ENCODE data around the gene CFAP299. TPM values are rescaled to one million over a fixed set of nuclear protein-coding genes. Genes with fewer than 3 reads are reported as not detected.
A peak's percentile ranks its signal among the peaks of the same experiment; 100 is the strongest.

Gene CFAP299
- total RNA-seq, 1 experiment from 2014 or later = not detected

DNA sequence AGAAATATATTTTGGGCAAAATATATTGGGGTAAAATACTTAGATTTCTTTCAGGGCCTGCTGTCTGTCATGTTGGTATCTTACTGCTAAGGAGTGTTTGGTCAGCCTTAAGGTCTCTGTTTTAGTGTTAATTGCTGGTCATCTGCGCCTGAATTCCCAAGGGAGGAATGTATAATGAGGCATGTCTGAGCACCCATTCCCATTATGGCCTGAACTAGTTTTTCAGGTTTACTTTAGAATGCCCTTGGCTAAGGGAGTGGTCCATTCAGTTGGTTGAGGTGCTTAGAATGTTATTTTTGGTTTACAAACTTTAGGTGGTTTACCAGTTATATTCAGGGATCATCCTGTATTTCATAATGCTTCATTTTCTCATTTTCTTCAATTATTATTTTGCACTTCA lies 125.9 kb downstream of the CFAP299 start:
- CTCF ChIA-PET = no interaction called here
- intact Hi-C loops (cut with micrococcal nuclease; ENCODE audit: unreplicated experiment) = no loop called here
- DNase-seq = peak in 1 of 2 experiments; percentile 71
- H3K9me2 ChIP-seq (ENCODE audit: insufficient read depth) = no peaks in the 10 kb centered on the region
- H3K4me2 ChIP-seq = peak overlapping the region; percentile 51
- POLR2A ChIA-PET (ENCODE audit: unreplicated experiment) = no interaction called here
- H3K4me1 ChIP-seq (replicated peaks; ENCODE audit: insufficient read depth) = peaks cover 18% of the 10 kb centered on the region
- H3K79me2 ChIP-seq (ENCODE audit: low read depth) = no peaks in the 10 kb centered on the region
- BruUV-seq (replicated peaks) = no TSS peak
- peak overlapping the region; percentile 35 for H3K27ac ChIP-seq
- H3F3A ChIP-seq (ENCODE audit: insufficient read depth, low read depth) = 0 out of 2 replicates have a peak, but pooled peaks cover 4% of the 10 kb centered on the region
- H3K36me3 ChIP-seq (ENCODE audit: low read depth) = no peaks in the 10 kb centered on the region
- H3K27me3 ChIP-seq (ENCODE audit: insufficient read depth, low read depth) = no peaks in the 10 kb centered on the region
- peaks cover 5% of the 10 kb centered on the region; the same call in 1 of the 2 replicates for H3K9me3 ChIP-seq (ENCODE audit: insufficient read depth, low read depth)
- H3K4me3 ChIP-seq = no peak overlapping the region
- no peak for TF ChIP-seq EZH2 (IDR thresholded peaks at IDR 0.05; ENCODE audit: low read depth)
- TF ChIP-seq, protein P1, sequence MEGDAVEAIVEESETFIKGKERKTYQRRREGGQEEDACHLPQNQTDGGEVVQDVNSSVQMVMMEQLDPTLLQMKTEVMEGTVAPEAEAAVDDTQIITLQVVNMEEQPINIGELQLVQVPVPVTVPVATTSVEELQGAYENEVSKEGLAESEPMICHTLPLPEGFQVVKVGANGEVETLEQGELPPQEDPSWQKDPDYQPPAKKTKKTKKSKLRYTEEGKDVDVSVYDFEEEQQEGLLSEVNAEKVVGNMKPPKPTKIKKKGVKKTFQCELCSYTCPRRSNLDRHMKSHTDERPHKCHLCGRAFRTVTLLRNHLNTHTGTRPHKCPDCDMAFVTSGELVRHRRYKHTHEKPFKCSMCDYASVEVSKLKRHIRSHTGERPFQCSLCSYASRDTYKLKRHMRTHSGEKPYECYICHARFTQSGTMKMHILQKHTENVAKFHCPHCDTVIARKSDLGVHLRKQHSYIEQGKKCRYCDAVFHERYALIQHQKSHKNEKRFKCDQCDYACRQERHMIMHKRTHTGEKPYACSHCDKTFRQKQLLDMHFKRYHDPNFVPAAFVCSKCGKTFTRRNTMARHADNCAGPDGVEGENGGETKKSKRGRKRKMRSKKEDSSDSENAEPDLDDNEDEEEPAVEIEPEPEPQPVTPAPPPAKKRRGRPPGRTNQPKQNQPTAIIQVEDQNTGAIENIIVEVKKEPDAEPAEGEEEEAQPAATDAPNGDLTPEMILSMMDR (conservative IDR thresholded peaks at IDR 0.05) = no peak
- no peaks in the 10 kb centered on the region for H4K20me1 ChIP-seq (ENCODE audit: insufficient read depth)
- no peak overlapping the region for H2AFZ ChIP-seq

GRCh38 chr4:80462621-80463091 lies 127.1 kb downstream of the CFAP299 start:
- BruUV-seq (replicated peaks) = no TSS peak
- H3K4me2 ChIP-seq = no peak overlapping the region
- H3K79me2 ChIP-seq (ENCODE audit: low read depth) = no peaks in the 10 kb centered on the region
- H3K4me1 ChIP-seq (replicated peaks; ENCODE audit: insufficient read depth) = peaks cover 18% of the 10 kb centered on the region
- TF ChIP-seq, protein P1 (conservative IDR thresholded peaks at IDR 0.05) = no peak
- no peak for TF ChIP-seq EZH2 (IDR thresholded peaks at IDR 0.05; ENCODE audit: low read depth)
- intact Hi-C loops (cut with micrococcal nuclease; ENCODE audit: unreplicated experiment) = no loop called here
- H3K9me2 ChIP-seq (ENCODE audit: insufficient read depth) = no peaks in the 10 kb centered on the region
- POLR2A ChIA-PET (ENCODE audit: unreplicated experiment) = no interaction called here
- H3K27ac ChIP-seq = no peak overlapping the region
- no peak overlapping the region for H3K4me3 ChIP-seq
- CTCF ChIA-PET = no interaction called here
- no peaks in the 10 kb centered on the region for H4K20me1 ChIP-seq (ENCODE audit: insufficient read depth)
- no peaks in the 10 kb centered on the region for H3K36me3 ChIP-seq (ENCODE audit: low read depth)
- 0 out of 2 replicates have a peak, but pooled peaks cover 4% of the 10 kb centered on the region for H3F3A ChIP-seq (ENCODE audit: insufficient read depth, low read depth)
- H3K27me3 ChIP-seq (ENCODE audit: insufficient read depth, low read depth) = no peaks in the 10 kb centered on the region
- no peak for DNase-seq
- H2AFZ ChIP-seq = no peak overlapping the region
- H3K9me3 ChIP-seq (ENCODE audit: insufficient read depth, low read depth) = peaks cover 5% of the 10 kb centered on the region; the same call in 1 of the 2 replicates

DNA sequence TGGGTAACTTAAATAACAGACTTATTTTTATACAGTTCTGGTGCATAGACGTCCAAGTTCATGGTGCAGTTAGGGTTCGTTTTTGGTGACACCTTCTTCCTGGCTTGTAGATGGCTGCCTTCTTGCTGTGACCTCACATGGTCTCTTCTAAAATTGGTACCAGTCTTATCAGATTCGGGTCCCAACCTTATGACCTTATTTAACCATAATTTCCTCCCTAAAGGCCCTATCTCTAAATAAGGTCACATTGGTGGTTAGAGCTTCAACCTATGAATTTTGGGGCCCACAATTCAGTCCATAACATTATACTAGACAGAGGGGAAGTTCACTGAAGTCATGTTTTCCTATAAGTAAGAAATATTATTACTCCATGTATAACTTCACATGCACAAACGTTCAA lies 128.0 kb downstream of the CFAP299 start:
- POLR2A ChIA-PET (ENCODE audit: unreplicated experiment) = no interaction called here
- Histone ChIP-seq H2AFZ (no peak overlapping the region), H3K4me1 (replicated peaks; ENCODE audit: insufficient read depth) (peaks cover 18% of the 10 kb centered on the region), H3K27ac (no peak overlapping the region), H3K27me3 (ENCODE audit: insufficient read depth, low read depth) (no peaks in the 10 kb centered on the region), H4K20me1 (ENCODE audit: insufficient read depth) (no peaks in the 10 kb centered on the region), H3K9me2 (ENCODE audit: insufficient read depth) (no peaks in the 10 kb centered on the region), H3K9me3 (ENCODE audit: insufficient read depth, low read depth) (peaks cover 5% of the 10 kb centered on the region; the same call in 1 of the 2 replicates), H3K36me3 (ENCODE audit: low read depth) (no peaks in the 10 kb centered on the region), H3K79me2 (ENCODE audit: low read depth) (no peaks in the 10 kb centered on the region), H3K4me2 (no peak overlapping the region), H3F3A (ENCODE audit: insufficient read depth, low read depth) (0 out of 2 replicates have a peak, but pooled peaks cover 4% of the 10 kb centered on the region), H3K4me3 (no peak overlapping the region)
- intact Hi-C loops (cut with micrococcal nuclease; ENCODE audit: unreplicated experiment) = no loop called here
- DNase-seq = no peak
- no TSS peak for BruUV-seq (replicated peaks)
- TF ChIP-seq EZH2 (IDR thresholded peaks at IDR 0.05; ENCODE audit: low read depth) = no peak
- TF ChIP-seq, protein P1 (conservative IDR thresholded peaks at IDR 0.05) = no peak
- CTCF ChIA-PET = no interaction called here
